Thyroid gland (tissue), 4 donors: ENCODE data around the gene CASKIN2.

ENCODE experiments used
- POLR2A ChIP-seq, 2 donors: fragments of 450-650 bp; IDR thresholded peaks; one replicate each; pipeline ENCODE4 v1.6.1; 2017; ENCODE audit warnings: antibody characterized with exemption in 2 of 2, mild to moderate bottlenecking in 2 of 2, moderate library complexity in 1 of 2
- TF ChIP-seq, protein P1 (sequence below), 6 experiments: fragments of 200-600 bp in 3 of 6; fragments of 450-650 bp in 3 of 6; sonication (generic) in 3 of 6; IDR thresholded peaks; one replicate each; pipeline ENCODE4 v1.5.1; 2016 to 2019; ENCODE audit warnings: antibody characterized with exemption in 6 of 6, mild to moderate bottlenecking in 2 of 6, inconsistent platforms in 1 of 6, moderate library complexity in 1 of 6

DNA sequence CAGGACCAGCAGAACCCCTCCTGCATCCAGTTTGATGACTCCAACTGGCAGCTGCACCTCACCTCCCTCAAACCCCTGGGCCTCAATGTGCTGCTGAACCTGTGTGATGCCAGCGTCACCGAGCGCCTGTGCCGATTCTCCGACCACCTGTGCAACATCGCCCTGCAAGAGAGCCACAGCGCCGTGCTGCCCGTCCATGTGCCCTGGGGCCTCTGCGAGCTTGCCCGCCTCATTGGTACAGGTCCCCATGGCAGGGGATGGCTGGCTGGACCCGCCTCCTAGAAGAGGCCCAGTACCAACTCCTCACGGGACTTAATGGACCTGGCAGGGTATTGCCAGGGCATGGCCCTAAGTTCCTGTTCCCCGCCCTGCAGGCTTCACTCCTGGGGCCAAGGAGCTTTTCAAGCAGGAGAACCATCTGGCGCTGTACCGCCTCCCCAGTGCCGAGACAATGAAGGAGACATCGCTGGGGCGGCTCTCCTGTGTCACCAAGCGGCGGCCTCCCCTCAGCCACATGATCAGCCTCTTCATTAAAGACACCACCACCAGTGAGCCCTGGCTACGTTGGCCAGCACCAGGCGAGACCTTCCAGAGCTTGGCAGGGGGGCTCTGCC, 22.7 kb downstream of the CASKIN2 start:
- TF ChIP-seq, protein P1, sequence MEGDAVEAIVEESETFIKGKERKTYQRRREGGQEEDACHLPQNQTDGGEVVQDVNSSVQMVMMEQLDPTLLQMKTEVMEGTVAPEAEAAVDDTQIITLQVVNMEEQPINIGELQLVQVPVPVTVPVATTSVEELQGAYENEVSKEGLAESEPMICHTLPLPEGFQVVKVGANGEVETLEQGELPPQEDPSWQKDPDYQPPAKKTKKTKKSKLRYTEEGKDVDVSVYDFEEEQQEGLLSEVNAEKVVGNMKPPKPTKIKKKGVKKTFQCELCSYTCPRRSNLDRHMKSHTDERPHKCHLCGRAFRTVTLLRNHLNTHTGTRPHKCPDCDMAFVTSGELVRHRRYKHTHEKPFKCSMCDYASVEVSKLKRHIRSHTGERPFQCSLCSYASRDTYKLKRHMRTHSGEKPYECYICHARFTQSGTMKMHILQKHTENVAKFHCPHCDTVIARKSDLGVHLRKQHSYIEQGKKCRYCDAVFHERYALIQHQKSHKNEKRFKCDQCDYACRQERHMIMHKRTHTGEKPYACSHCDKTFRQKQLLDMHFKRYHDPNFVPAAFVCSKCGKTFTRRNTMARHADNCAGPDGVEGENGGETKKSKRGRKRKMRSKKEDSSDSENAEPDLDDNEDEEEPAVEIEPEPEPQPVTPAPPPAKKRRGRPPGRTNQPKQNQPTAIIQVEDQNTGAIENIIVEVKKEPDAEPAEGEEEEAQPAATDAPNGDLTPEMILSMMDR (IDR thresholded peaks at IDR 0.05) = no peak
- no peak for TF ChIP-seq POLR2A (IDR thresholded peaks at IDR 0.05)
